GM18519 (cell line): Measurements from ENCODE around the gene OXER1.

Experiments
- ATAC-seq: cut with Tn5 transposase; IDR thresholded peaks from one replicate; pipeline ENCODE4 v1.9.1; 2021; ENCODE audit warnings: mild to moderate bottlenecking, moderate library complexity; ENCODE audit not compliant: unreplicated experiment, low FRiP score

The OXER1 gene

GRCh38 chr2:42770288-42771131, 6.6 kb upstream of the OXER1 start:
- ATAC-seq = no peak

GRCh38 chr2:42769583-42770287, 5.8 kb upstream of the OXER1 start:
- ATAC-seq = no peak

- no peak for ATAC-seq
Observed at GRCh38 chr2:42768706-42769256, 4.8 kb upstream of the OXER1 start.

- ATAC-seq = no peak
Observed at GRCh38 chr2:42767899-42768705, 4.2 kb upstream of the OXER1 start.

- no peak for ATAC-seq
Observed at GRCh38 chr2:42767080-42767898, 3.4 kb upstream of the OXER1 start.

- no peak for ATAC-seq
Observed at GRCh38 chr2:42765686-42766085, 1.8 kb upstream of the OXER1 start.

- no peak for ATAC-seq
Observed at GRCh38 chr2:42764901-42765300, 966 bp upstream of the OXER1 start.

GRCh38 chr2:42762823-42763804, 821 bp downstream of the OXER1 start:
- no peak for ATAC-seq

- no peak for ATAC-seq
Observed at GRCh38 chr2:42762155-42762554, 1.8 kb downstream of the OXER1 start.

GRCh38 chr2:42761554-42761953, 2.4 kb downstream of the OXER1 start:
- ATAC-seq = no peak

GRCh38 chr2:42758751-42759150, 5.2 kb downstream of the OXER1 start:
- no peak for ATAC-seq

GRCh38 chr2:42757981-42758740, 5.8 kb downstream of the OXER1 start:
- no peak for ATAC-seq

GRCh38 chr2:42756966-42757513, 6.9 kb downstream of the OXER1 start:
- ATAC-seq = no peak

GRCh38 chr2:42756150-42756775, 7.7 kb downstream of the OXER1 start:
- no peak for ATAC-seq

- ATAC-seq = no peak
Observed at GRCh38 chr2:42755191-42755880, 8.6 kb downstream of the OXER1 start.

- ATAC-seq = no peak
Observed at GRCh38 chr2:42754776-42755140, 9.2 kb downstream of the OXER1 start.
